ENCODE results near the gene IQSEC2.

Gene IQSEC2

GRCh38 chrX:53281321-53281822, at the start of gene IQSEC2:
Gene IQSEC2, minus strand, starts transcription at chrX:53281584.
- Histone ChIP-seq H3K36me3 (ENCODE audit: insufficient read depth, low read length) (no peaks in the 10 kb centered on the region), H3K9ac (ENCODE audit: low read length) (peak within 1 kb of the TSS; percentile 82), H3K4me1 (ENCODE audit: insufficient read depth, low read length) (peaks cover 41% of the 10 kb centered on the region), H3K27ac (ENCODE audit: low read depth, low read length) (peak within 1 kb of the TSS; percentile 69), H3K4me3 (ENCODE audit: low read depth in 1 of 2, low read length in 2 of 2) (peak within 1 kb of the TSS; percentile 31 to 39), H3K27me3 (ENCODE audit: control insufficient read depth in 1 of 2, insufficient read depth in 2 of 2, low read length in 2 of 2) (peaks cover 4 to 22% of the 10 kb centered on the region in 2 donors), H3K9me3 (ENCODE audit: low read length) (no peaks in the 10 kb centered on the region)

GRCh38 chrX:53330331-53330730, 48.9 kb upstream of the IQSEC2 start:
- no peaks in the 10 kb centered on the region for H3K4me1 ChIP-seq (ENCODE audit: insufficient read depth, low read length)
- H3K36me3 ChIP-seq (ENCODE audit: insufficient read depth, low read length) = no peaks in the 10 kb centered on the region
- H3K9ac ChIP-seq (ENCODE audit: low read length) = no peak overlapping the region
- H3K27ac ChIP-seq (ENCODE audit: low read depth, low read length) = no peak overlapping the region
- no peaks in the 10 kb centered on the region for H3K9me3 ChIP-seq (ENCODE audit: low read length)
- H3K27me3 ChIP-seq (ENCODE audit: control insufficient read depth in 1 of 2, insufficient read depth in 2 of 2, low read length in 2 of 2) = peaks cover 0 to 31% of the 10 kb centered on the region in 2 donors
- H3K4me3 ChIP-seq (ENCODE audit: low read depth in 1 of 2, low read length in 2 of 2) = no peak overlapping the region

GRCh38 chrX:53324803-53325202, 43.4 kb upstream of the IQSEC2 start:
- Histone ChIP-seq H3K27ac (ENCODE audit: low read depth, low read length) (no peak overlapping the region), H3K4me1 (ENCODE audit: insufficient read depth, low read length) (no peaks in the 10 kb centered on the region), H3K9ac (ENCODE audit: low read length) (no peak overlapping the region), H3K4me3 (ENCODE audit: low read depth in 1 of 2, low read length in 2 of 2) (no peak overlapping the region), H3K9me3 (ENCODE audit: low read length) (no peaks in the 10 kb centered on the region), H3K27me3 (ENCODE audit: control insufficient read depth in 1 of 2, insufficient read depth in 2 of 2, low read length in 2 of 2) (peaks cover under 1 to 33% of the 10 kb centered on the region in 2 donors), H3K36me3 (ENCODE audit: insufficient read depth, low read length) (no peaks in the 10 kb centered on the region)

GRCh38 chrX:53324085-53324484, 42.7 kb upstream of the IQSEC2 start:
- H3K36me3 ChIP-seq (ENCODE audit: insufficient read depth, low read length) = no peaks in the 10 kb centered on the region
- H3K27me3 ChIP-seq (ENCODE audit: control insufficient read depth in 1 of 2, insufficient read depth in 2 of 2, low read length in 2 of 2) = peaks cover 8 to 38% of the 10 kb centered on the region in 2 donors
- H3K9ac ChIP-seq (ENCODE audit: low read length) = no peak overlapping the region
- H3K27ac ChIP-seq (ENCODE audit: low read depth, low read length) = no peak overlapping the region
- no peaks in the 10 kb centered on the region for H3K9me3 ChIP-seq (ENCODE audit: low read length)
- H3K4me1 ChIP-seq (ENCODE audit: insufficient read depth, low read length) = peaks cover 7% of the 10 kb centered on the region
- H3K4me3 ChIP-seq (ENCODE audit: low read depth in 1 of 2, low read length in 2 of 2) = no peak overlapping the region

- no peaks in the 10 kb centered on the region for H3K9me3 ChIP-seq (ENCODE audit: low read length)
- peaks cover 10% of the 10 kb centered on the region for H3K4me1 ChIP-seq (ENCODE audit: insufficient read depth, low read length)
- H3K27ac ChIP-seq (ENCODE audit: low read depth, low read length) = no peak overlapping the region
- H3K27me3 ChIP-seq (ENCODE audit: control insufficient read depth in 1 of 2, insufficient read depth in 2 of 2, low read length in 2 of 2) = peaks cover 9 to 40% of the 10 kb centered on the region in 2 donors
- H3K4me3 ChIP-seq (ENCODE audit: low read depth in 1 of 2, low read length in 2 of 2) = no peak overlapping the region
- H3K36me3 ChIP-seq (ENCODE audit: insufficient read depth, low read length) = no peaks in the 10 kb centered on the region
- H3K9ac ChIP-seq (ENCODE audit: low read length) = no peak overlapping the region
Measured at GRCh38 chrX:53323196-53323595, 41.8 kb upstream of the IQSEC2 start.

- H3K4me3 ChIP-seq (ENCODE audit: low read depth in 1 of 2, low read length in 2 of 2) = no peak overlapping the region
- H3K27me3 ChIP-seq (ENCODE audit: control insufficient read depth in 1 of 2, insufficient read depth in 2 of 2, low read length in 2 of 2) = peaks cover 9 to 43% of the 10 kb centered on the region in 2 donors
- no peak overlapping the region for H3K9ac ChIP-seq (ENCODE audit: low read length)
- H3K36me3 ChIP-seq (ENCODE audit: insufficient read depth, low read length) = no peaks in the 10 kb centered on the region
- peaks cover 14% of the 10 kb centered on the region for H3K4me1 ChIP-seq (ENCODE audit: insufficient read depth, low read length)
- H3K9me3 ChIP-seq (ENCODE audit: low read length) = no peaks in the 10 kb centered on the region
- no peak overlapping the region for H3K27ac ChIP-seq (ENCODE audit: low read depth, low read length)
Measured at GRCh38 chrX:53321943-53322497, 40.6 kb upstream of the IQSEC2 start.

GRCh38 chrX:53321230-53321942, 40.0 kb upstream of the IQSEC2 start:
- peak overlapping the region; percentile 47 to 49 for H3K4me3 ChIP-seq (ENCODE audit: low read depth in 1 of 2, low read length in 2 of 2)
- H3K9me3 ChIP-seq (ENCODE audit: low read length) = no peaks in the 10 kb centered on the region
- no peak overlapping the region for H3K9ac ChIP-seq (ENCODE audit: low read length)
- peaks cover 9 to 43% of the 10 kb centered on the region in 2 donors for H3K27me3 ChIP-seq (ENCODE audit: control insufficient read depth in 1 of 2, insufficient read depth in 2 of 2, low read length in 2 of 2)
- H3K4me1 ChIP-seq (ENCODE audit: insufficient read depth, low read length) = peaks cover 14% of the 10 kb centered on the region
- H3K27ac ChIP-seq (ENCODE audit: low read depth, low read length) = no peak overlapping the region
- H3K36me3 ChIP-seq (ENCODE audit: insufficient read depth, low read length) = no peaks in the 10 kb centered on the region

- Histone ChIP-seq H3K4me1 (ENCODE audit: insufficient read depth, low read length) (peaks cover 14% of the 10 kb centered on the region), H3K9ac (ENCODE audit: low read length) (no peak overlapping the region), H3K4me3 (ENCODE audit: low read depth in 1 of 2, low read length in 2 of 2) (peak overlapping the region; percentile 47 to 49), H3K27ac (ENCODE audit: low read depth, low read length) (no peak overlapping the region), H3K27me3 (ENCODE audit: control insufficient read depth in 1 of 2, insufficient read depth in 2 of 2, low read length in 2 of 2) (peaks cover 9 to 43% of the 10 kb centered on the region in 2 donors), H3K36me3 (ENCODE audit: insufficient read depth, low read length) (no peaks in the 10 kb centered on the region), H3K9me3 (ENCODE audit: low read length) (no peaks in the 10 kb centered on the region)
Measured at GRCh38 chrX:53320543-53321229, 39.3 kb upstream of the IQSEC2 start.

GRCh38 chrX:53319614-53320542, 38.5 kb upstream of the IQSEC2 start:
- no peak overlapping the region for H3K27ac ChIP-seq (ENCODE audit: low read depth, low read length)
- H3K27me3 ChIP-seq (ENCODE audit: control insufficient read depth in 1 of 2, insufficient read depth in 2 of 2, low read length in 2 of 2) = peaks cover 9 to 44% of the 10 kb centered on the region in 2 donors
- no peaks in the 10 kb centered on the region for H3K9me3 ChIP-seq (ENCODE audit: low read length)
- H3K36me3 ChIP-seq (ENCODE audit: insufficient read depth, low read length) = no peaks in the 10 kb centered on the region
- H3K9ac ChIP-seq (ENCODE audit: low read length) = no peak overlapping the region
- H3K4me3 ChIP-seq (ENCODE audit: low read depth in 1 of 2, low read length in 2 of 2) = peak overlapping the region; percentile 47 to 49
- H3K4me1 ChIP-seq (ENCODE audit: insufficient read depth, low read length) = peaks cover 14% of the 10 kb centered on the region

GRCh38 chrX:53318766-53319353, 37.5 kb upstream of the IQSEC2 start:
- H3K27ac ChIP-seq (ENCODE audit: low read depth, low read length) = no peak overlapping the region
- H3K27me3 ChIP-seq (ENCODE audit: control insufficient read depth in 1 of 2, insufficient read depth in 2 of 2, low read length in 2 of 2) = peaks cover 13 to 49% of the 10 kb centered on the region in 2 donors
- no peaks in the 10 kb centered on the region for H3K9me3 ChIP-seq (ENCODE audit: low read length)
- no peak overlapping the region for H3K9ac ChIP-seq (ENCODE audit: low read length)
- H3K36me3 ChIP-seq (ENCODE audit: insufficient read depth, low read length) = no peaks in the 10 kb centered on the region
- H3K4me3 ChIP-seq (ENCODE audit: low read depth in 1 of 2, low read length in 2 of 2) = no peak overlapping the region
- peaks cover 14% of the 10 kb centered on the region for H3K4me1 ChIP-seq (ENCODE audit: insufficient read depth, low read length)

Data from muscle layer of colon (tissue), 2 donors.